Measurements from ENCODE around the gene SLA2.
"Not testable (repeated sequence)": the region's sequence is repeated elsewhere in the genome, so short reads cannot be mapped to it uniquely, and the experiment has no call there.

Gene SLA2

DNA sequence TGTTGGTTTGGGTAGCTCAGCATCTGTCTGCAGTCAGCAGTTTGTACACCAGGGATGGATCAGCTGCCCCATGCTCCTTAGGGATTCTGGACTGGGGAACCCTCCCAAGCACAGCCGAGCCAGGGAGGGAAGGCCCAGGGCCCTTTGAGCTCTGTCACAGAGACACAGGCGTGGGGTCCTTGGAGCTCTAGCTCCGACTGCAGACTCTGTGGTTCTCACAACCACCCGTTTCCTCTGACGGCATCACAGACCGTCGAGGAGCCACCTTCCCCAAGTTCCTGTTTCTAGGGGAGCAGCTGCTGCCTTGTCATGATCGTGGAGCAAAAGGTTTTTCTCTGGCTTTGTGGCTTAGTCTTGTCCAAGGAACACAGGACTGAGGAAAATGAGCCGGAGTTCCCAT is at the start of gene SLA2:
Gene SLA2 (minus strand): TSS at position 199 of the 400 bp plus-strand sequence. CDS start 4,861 bp downstream, outside the sequence.
- DNase-seq (ENCODE audit: low read depth): peak; percentile 90
- TF ChIP-seq MYC (IDR thresholded peaks at IDR 0.05; ENCODE audit: low read depth, low read length) (no peak), MAX (IDR thresholded peaks at IDR 0.05; ENCODE audit: low read depth, low read length) (0 out of 2 replicates have a peak, but pooled peaks have one; percentile 59), POLR2A (IDR thresholded peaks at IDR 0.05; ENCODE audit: extremely low read depth, insufficient read length) (peak; percentile 58), CTCF (IDR thresholded peaks at IDR 0.05; ENCODE audit: low read depth, low read length) (no peak)
- peak within 1 kb of the TSS; percentile 14 for H3K4me3 ChIP-seq (ENCODE audit: low read depth, low read length)

GRCh38 chr20:36695467-36695866 is 49.5 kb upstream of the SLA2 start:
- DNase-seq (ENCODE audit: low read depth); H3K4me3 ChIP-seq (ENCODE audit: low read depth, low read length): not testable (repeated sequence)

- TF ChIP-seq MAX (IDR thresholded peaks at IDR 0.05; ENCODE audit: low read depth, low read length): no peak
- no peak for TF ChIP-seq CTCF (IDR thresholded peaks at IDR 0.05; ENCODE audit: low read depth, low read length)
- TF ChIP-seq POLR2A (IDR thresholded peaks at IDR 0.05; ENCODE audit: extremely low read depth, insufficient read length): no peak
- no peak for TF ChIP-seq MYC (IDR thresholded peaks at IDR 0.05; ENCODE audit: low read depth, low read length)
- no peak overlapping the region for H3K4me3 ChIP-seq (ENCODE audit: low read depth, low read length)
- DNase-seq (ENCODE audit: low read depth): no peak
Observed at GRCh38 chr20:36688630-36689029, 42.6 kb upstream of the SLA2 start.

GRCh38 chr20:36687850-36688249 is 41.9 kb upstream of the SLA2 start:
- H3K4me3 ChIP-seq (ENCODE audit: low read depth, low read length): no peak overlapping the region
- TF ChIP-seq MAX (IDR thresholded peaks at IDR 0.05; ENCODE audit: low read depth, low read length): no peak
- TF ChIP-seq CTCF (IDR thresholded peaks at IDR 0.05; ENCODE audit: low read depth, low read length): no peak
- no peak for TF ChIP-seq MYC (IDR thresholded peaks at IDR 0.05; ENCODE audit: low read depth, low read length)
- no peak for TF ChIP-seq POLR2A (IDR thresholded peaks at IDR 0.05; ENCODE audit: extremely low read depth, insufficient read length)
- no peak for DNase-seq (ENCODE audit: low read depth)

GRCh38 chr20:36686944-36687343 is 40.9 kb upstream of the SLA2 start:
- no peak for DNase-seq (ENCODE audit: low read depth)
- TF ChIP-seq MAX (IDR thresholded peaks at IDR 0.05; ENCODE audit: low read depth, low read length) (no peak), CTCF (IDR thresholded peaks at IDR 0.05; ENCODE audit: low read depth, low read length) (no peak), MYC (IDR thresholded peaks at IDR 0.05; ENCODE audit: low read depth, low read length) (no peak), POLR2A (IDR thresholded peaks at IDR 0.05; ENCODE audit: extremely low read depth, insufficient read length) (no peak)
- no peak overlapping the region for H3K4me3 ChIP-seq (ENCODE audit: low read depth, low read length)

DNA sequence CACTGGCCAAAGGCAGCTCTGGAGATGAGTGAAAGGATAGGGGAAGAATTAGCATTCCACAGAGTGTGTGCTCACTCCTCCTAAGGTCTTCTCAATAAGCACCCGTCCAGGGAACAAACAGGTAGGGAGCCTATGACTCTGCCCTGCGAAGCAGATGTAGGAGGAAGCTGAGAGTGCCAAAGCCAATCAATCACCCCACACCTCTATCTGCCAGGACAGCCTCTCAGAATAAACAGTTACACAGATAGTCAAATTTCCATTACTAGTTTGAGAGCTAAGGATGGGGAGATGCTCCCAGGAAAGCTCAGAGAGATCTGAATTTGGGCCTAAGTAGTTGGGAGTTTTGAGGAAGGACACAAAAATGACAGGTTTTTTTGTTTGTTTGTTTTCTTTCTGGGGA is 40.5 kb upstream of the SLA2 start:
- TF ChIP-seq MAX (IDR thresholded peaks at IDR 0.05; ENCODE audit: low read depth, low read length) (no peak), POLR2A (IDR thresholded peaks at IDR 0.05; ENCODE audit: extremely low read depth, insufficient read length) (no peak)
- DNase-seq (ENCODE audit: low read depth): no peak

GRCh38 chr20:36684747-36685146 is 38.8 kb upstream of the SLA2 start:
- TF ChIP-seq POLR2A (IDR thresholded peaks at IDR 0.05; ENCODE audit: extremely low read depth, insufficient read length): no peak
- TF ChIP-seq MYC (IDR thresholded peaks at IDR 0.05; ENCODE audit: low read depth, low read length): no peak
- no peak for TF ChIP-seq MAX (IDR thresholded peaks at IDR 0.05; ENCODE audit: low read depth, low read length)
- TF ChIP-seq CTCF (IDR thresholded peaks at IDR 0.05; ENCODE audit: low read depth, low read length): no peak
- H3K4me3 ChIP-seq (ENCODE audit: low read depth, low read length): no peak overlapping the region
- DNase-seq (ENCODE audit: low read depth): peak; percentile 18

More for the DNA sequence above, 40.5 kb upstream of the SLA2 start:
- no peak overlapping the region for H3K4me3 ChIP-seq (ENCODE audit: low read depth, low read length)
